HT-29 (cell line): ENCODE results near the gene SLC25A12. TPM values are rescaled to one million over a fixed set of nuclear protein-coding genes. Genes with fewer than 3 reads are reported as not detected.

Experiments used
- small RNA-seq: library from RNA; depleted of rRNA; stranded (forward); fragments of <200 nt; gene quantifications from one replicate; pipeline ENCODE3, GENCODE V24; 2014
- total RNA-seq: library from RNA; depleted of rRNA; stranded (reverse); fragments of >200 nt; shearing (Covaris generic); gene quantifications from 2 replicates; pipeline ENCODE4 v1.2.3, GENCODE V29; 2014; rRNA removed

SLC25A12 gene
- total RNA-seq, 1 experiment from 2014 or later = 10.5 TPM

Small RNAs within 50 kb of the gene (small RNA-seq; reads per million reads assigned to genes)
- gene RNU6-182P = not detected

Other genes with a start within 250 kb of the SLC25A12 start
- gene DYNC1I2, start 206.8 kb downstream of the SLC25A12 start, total RNA-seq = 27.0 and 32.4 TPM in 2 replicates
- 35.5 and 37.4 TPM in 2 replicates for gene HAT1, start 28.2 kb upstream of the SLC25A12 start, total RNA-seq
- gene METAP1D, start 105.7 kb upstream of the SLC25A12 start, total RNA-seq = 6.2 and 8.5 TPM in 2 replicates
- gene DLX1, start 191.3 kb upstream of the SLC25A12 start, total RNA-seq = 0.08 and 0.18 TPM in 2 replicates
- not detected in 2 replicates for gene DLX2, start 208.7 kb upstream of the SLC25A12 start, total RNA-seq